Measurements from ENCODE around the gene ENTPD2.
A peak's percentile ranks its signal among the peaks of the same experiment; 100 is the strongest.

ENTPD2 gene

GRCh38 chr9:137046088-137046787 is 7.6 kb downstream of the ENTPD2 start, which contains the start of gene NPDC1:
Gene NPDC1 (minus strand): TSS chr9:137046177. CDS start chr9:137045989, 188 bp downstream.
- Histone ChIP-seq H3K9me3 (ENCODE audit: insufficient read depth, low read depth, low read length) (no peaks in the 10 kb centered on the region), H3K27ac (ENCODE audit: low read length) (no peak within 1 kb of the TSS), H3K9ac (ENCODE audit: low read depth, low read length) (no peak within 1 kb of the TSS), H3K4me3 (ENCODE audit: low read length) (peak within 1 kb of the TSS; percentile 68), H3K4me1 (ENCODE audit: insufficient read depth, low read length) (no peaks in the 10 kb centered on the region), H3K36me3 (ENCODE audit: insufficient read depth, low read depth, low read length) (no peaks in the 10 kb centered on the region), H3K27me3 (ENCODE audit: insufficient read depth, low read length) (peaks cover 65% of the 10 kb centered on the region)

- H3K36me3 ChIP-seq (ENCODE audit: insufficient read depth, low read depth, low read length), result no peaks in the 10 kb centered on the region
- peaks cover 57% of the 10 kb centered on the region for H3K27me3 ChIP-seq (ENCODE audit: insufficient read depth, low read length)
- H3K27ac ChIP-seq (ENCODE audit: low read length), result no peak overlapping the region
- no peak overlapping the region for H3K9ac ChIP-seq (ENCODE audit: low read depth, low read length)
- peak overlapping the region; percentile 68 for H3K4me3 ChIP-seq (ENCODE audit: low read length)
- no peaks in the 10 kb centered on the region for H3K9me3 ChIP-seq (ENCODE audit: insufficient read depth, low read depth, low read length)
- H3K4me1 ChIP-seq (ENCODE audit: insufficient read depth, low read length), result no peaks in the 10 kb centered on the region
Observed at GRCh38 chr9:137045294-137046087, 8.4 kb downstream of the ENTPD2 start.

- Histone ChIP-seq H3K27me3 (ENCODE audit: insufficient read depth, low read length) (peaks cover 49% of the 10 kb centered on the region), H3K4me1 (ENCODE audit: insufficient read depth, low read length) (no peaks in the 10 kb centered on the region), H3K36me3 (ENCODE audit: insufficient read depth, low read depth, low read length) (no peaks in the 10 kb centered on the region), H3K9me3 (ENCODE audit: insufficient read depth, low read depth, low read length) (no peaks in the 10 kb centered on the region), H3K4me3 (ENCODE audit: low read length) (peak overlapping the region; percentile 60; the same call in 1 of the 2 replicates), H3K9ac (ENCODE audit: low read depth, low read length) (no peak overlapping the region), H3K27ac (ENCODE audit: low read length) (no peak overlapping the region)
Observed at GRCh38 chr9:137044502-137045177, 9.2 kb downstream of the ENTPD2 start.

- H3K4me1 ChIP-seq (ENCODE audit: insufficient read depth, low read length), result no peaks in the 10 kb centered on the region
- no peak overlapping the region for H3K27ac ChIP-seq (ENCODE audit: low read length)
- H3K36me3 ChIP-seq (ENCODE audit: insufficient read depth, low read depth, low read length), result no peaks in the 10 kb centered on the region
- H3K9me3 ChIP-seq (ENCODE audit: insufficient read depth, low read depth, low read length), result no peaks in the 10 kb centered on the region
- H3K4me3 ChIP-seq (ENCODE audit: low read length), result no peak overlapping the region
- H3K27me3 ChIP-seq (ENCODE audit: insufficient read depth, low read length), result peaks cover 43% of the 10 kb centered on the region
- H3K9ac ChIP-seq (ENCODE audit: low read depth, low read length), result no peak overlapping the region
Observed at GRCh38 chr9:137044037-137044436, 9.8 kb downstream of the ENTPD2 start.

GRCh38 chr9:137042751-137043727 is 10.8 kb downstream of the ENTPD2 start:
- no peak overlapping the region for H3K27ac ChIP-seq (ENCODE audit: low read length)
- no peaks in the 10 kb centered on the region for H3K4me1 ChIP-seq (ENCODE audit: insufficient read depth, low read length)
- H3K9me3 ChIP-seq (ENCODE audit: insufficient read depth, low read depth, low read length), result no peaks in the 10 kb centered on the region
- no peak overlapping the region for H3K9ac ChIP-seq (ENCODE audit: low read depth, low read length)
- no peaks in the 10 kb centered on the region for H3K36me3 ChIP-seq (ENCODE audit: insufficient read depth, low read depth, low read length)
- peaks cover 37% of the 10 kb centered on the region for H3K27me3 ChIP-seq (ENCODE audit: insufficient read depth, low read length)
- no peak overlapping the region for H3K4me3 ChIP-seq (ENCODE audit: low read length)

GRCh38 chr9:137041124-137041523 is 12.7 kb downstream of the ENTPD2 start:
- no peak overlapping the region for H3K4me3 ChIP-seq (ENCODE audit: low read length)
- no peaks in the 10 kb centered on the region for H3K36me3 ChIP-seq (ENCODE audit: insufficient read depth, low read depth, low read length)
- H3K9ac ChIP-seq (ENCODE audit: low read depth, low read length), result no peak overlapping the region
- H3K4me1 ChIP-seq (ENCODE audit: insufficient read depth, low read length), result no peaks in the 10 kb centered on the region
- H3K9me3 ChIP-seq (ENCODE audit: insufficient read depth, low read depth, low read length), result no peaks in the 10 kb centered on the region
- H3K27ac ChIP-seq (ENCODE audit: low read length), result no peak overlapping the region
- H3K27me3 ChIP-seq (ENCODE audit: insufficient read depth, low read length), result peaks cover 22% of the 10 kb centered on the region

- Histone ChIP-seq H3K4me3 (ENCODE audit: low read length) (no peak overlapping the region), H3K36me3 (ENCODE audit: insufficient read depth, low read depth, low read length) (no peaks in the 10 kb centered on the region), H3K9me3 (ENCODE audit: insufficient read depth, low read depth, low read length) (no peaks in the 10 kb centered on the region), H3K9ac (ENCODE audit: low read depth, low read length) (no peak overlapping the region), H3K27me3 (ENCODE audit: insufficient read depth, low read length) (peaks cover 22% of the 10 kb centered on the region), H3K4me1 (ENCODE audit: insufficient read depth, low read length) (no peaks in the 10 kb centered on the region), H3K27ac (ENCODE audit: low read length) (no peak overlapping the region)
Observed at GRCh38 chr9:137040568-137040967, 13.3 kb downstream of the ENTPD2 start.

GRCh38 chr9:137039611-137040366 is 14.1 kb downstream of the ENTPD2 start:
- Histone ChIP-seq H3K36me3 (ENCODE audit: insufficient read depth, low read depth, low read length) (no peaks in the 10 kb centered on the region), H3K4me3 (ENCODE audit: low read length) (no peak overlapping the region), H3K27ac (ENCODE audit: low read length) (no peak overlapping the region), H3K27me3 (ENCODE audit: insufficient read depth, low read length) (peaks cover 17% of the 10 kb centered on the region), H3K9ac (ENCODE audit: low read depth, low read length) (no peak overlapping the region), H3K9me3 (ENCODE audit: insufficient read depth, low read depth, low read length) (no peaks in the 10 kb centered on the region), H3K4me1 (ENCODE audit: insufficient read depth, low read length) (no peaks in the 10 kb centered on the region)

- H3K4me3 ChIP-seq (ENCODE audit: low read length), result no peak overlapping the region
- H3K36me3 ChIP-seq (ENCODE audit: insufficient read depth, low read depth, low read length), result no peaks in the 10 kb centered on the region
- no peaks in the 10 kb centered on the region for H3K9me3 ChIP-seq (ENCODE audit: insufficient read depth, low read depth, low read length)
- H3K27me3 ChIP-seq (ENCODE audit: insufficient read depth, low read length), result peaks cover 13% of the 10 kb centered on the region
- no peaks in the 10 kb centered on the region for H3K4me1 ChIP-seq (ENCODE audit: insufficient read depth, low read length)
- H3K27ac ChIP-seq (ENCODE audit: low read length), result no peak overlapping the region
- no peak overlapping the region for H3K9ac ChIP-seq (ENCODE audit: low read depth, low read length)
Observed at GRCh38 chr9:137038916-137039315, 14.9 kb downstream of the ENTPD2 start.

GRCh38 chr9:137037483-137037882 is 16.4 kb downstream of the ENTPD2 start:
- H3K36me3 ChIP-seq (ENCODE audit: insufficient read depth, low read depth, low read length), result no peaks in the 10 kb centered on the region
- no peaks in the 10 kb centered on the region for H3K9me3 ChIP-seq (ENCODE audit: insufficient read depth, low read depth, low read length)
- H3K9ac ChIP-seq (ENCODE audit: low read depth, low read length), result no peak overlapping the region

More at GRCh38 chr9:137037483-137037882, 16.4 kb downstream of the ENTPD2 start:
- H3K27me3 ChIP-seq (ENCODE audit: insufficient read depth, low read length), result peaks cover 8% of the 10 kb centered on the region; the same call in 1 of the 2 replicates
- H3K27ac ChIP-seq (ENCODE audit: low read length), result no peak overlapping the region
- no peaks in the 10 kb centered on the region for H3K4me1 ChIP-seq (ENCODE audit: insufficient read depth, low read length)
- H3K4me3 ChIP-seq (ENCODE audit: low read length), result no peak overlapping the region
